Skin of body (tissue), 2 donors: Measurements from ENCODE around the gene PCDHGA1. TPM values are rescaled to one million over a fixed set of nuclear protein-coding genes. Genes with fewer than 3 reads are reported as not detected.

ENCODE experiments used
- DNase-seq: peaks from one replicate; lab custom pipeline; 2025; lab: John Stamatoyannopoulos, UW
- total RNA-seq: library from RNA; depleted of rRNA; stranded (reverse); fragments of >200 nt; gene quantifications from one replicate; pipeline ENCODE4 v1.2.3, GENCODE V29; 2014

The PCDHGA1 gene
- total RNA-seq, 1 donor from 2014 or later = 0.39 TPM

DNA sequence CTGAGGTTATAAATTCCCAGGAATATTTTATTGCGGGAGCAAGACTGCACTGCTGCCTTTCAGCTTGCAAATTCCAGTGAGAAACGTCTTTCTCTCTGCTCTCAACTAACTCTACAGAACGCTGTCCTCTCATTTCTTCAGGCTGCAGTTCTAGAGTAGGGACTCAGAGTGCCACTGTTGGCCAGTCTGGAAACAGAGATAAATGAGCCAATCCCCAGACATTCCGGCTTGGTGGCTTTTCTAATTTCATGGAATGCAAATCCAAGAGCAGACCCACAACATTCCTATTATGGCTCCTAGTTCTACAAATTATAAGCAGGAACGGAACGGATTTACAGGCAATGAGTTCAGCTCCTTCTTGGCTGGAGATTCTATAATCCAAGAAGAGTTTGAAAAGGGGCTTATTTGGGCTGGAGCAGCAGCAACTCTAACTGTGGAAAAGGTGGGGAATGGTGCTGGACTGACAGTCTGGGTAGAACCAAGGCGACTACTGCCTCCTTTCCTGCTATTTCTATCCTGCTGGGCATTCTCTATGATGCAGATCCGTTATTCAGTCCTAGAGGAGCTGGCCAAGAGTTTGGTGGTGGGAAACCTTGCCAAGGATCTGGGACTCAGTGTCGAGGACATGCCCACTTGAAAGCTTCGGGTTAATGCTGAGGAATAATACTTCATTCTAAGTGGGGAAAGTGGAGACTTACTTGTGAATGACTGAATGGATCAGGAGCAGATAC is 109.3 kb downstream of the PCDHGA1 start:
- DNase-seq = no peak

DNA sequence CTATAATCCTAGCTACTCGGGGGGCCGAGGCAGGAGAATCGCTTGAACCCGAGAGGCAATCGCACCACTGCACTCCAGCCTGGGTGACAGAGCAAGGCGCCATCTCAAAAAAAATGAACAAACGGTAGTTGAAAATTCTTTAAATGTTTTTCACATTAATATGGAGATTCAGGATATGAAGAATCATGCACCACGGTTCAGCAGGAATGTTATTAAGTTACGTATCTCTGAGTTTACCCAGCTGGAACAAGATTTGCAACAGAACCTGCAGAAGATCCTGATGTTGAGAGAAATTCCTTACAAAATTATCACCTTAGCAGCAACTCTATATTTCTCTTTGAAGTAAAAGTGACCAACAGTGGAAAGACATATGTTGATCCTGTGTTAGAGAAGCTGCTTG is 110.0 kb downstream of the PCDHGA1 start:
- no peak for DNase-seq

- no peak for DNase-seq
Observed at GRCh38 chr5:141441571-141442170, 111.4 kb downstream of the PCDHGA1 start.

GRCh38 chr5:141465351-141465750 is 135.0 kb downstream of the PCDHGA1 start:
- no peak for DNase-seq

DNA sequence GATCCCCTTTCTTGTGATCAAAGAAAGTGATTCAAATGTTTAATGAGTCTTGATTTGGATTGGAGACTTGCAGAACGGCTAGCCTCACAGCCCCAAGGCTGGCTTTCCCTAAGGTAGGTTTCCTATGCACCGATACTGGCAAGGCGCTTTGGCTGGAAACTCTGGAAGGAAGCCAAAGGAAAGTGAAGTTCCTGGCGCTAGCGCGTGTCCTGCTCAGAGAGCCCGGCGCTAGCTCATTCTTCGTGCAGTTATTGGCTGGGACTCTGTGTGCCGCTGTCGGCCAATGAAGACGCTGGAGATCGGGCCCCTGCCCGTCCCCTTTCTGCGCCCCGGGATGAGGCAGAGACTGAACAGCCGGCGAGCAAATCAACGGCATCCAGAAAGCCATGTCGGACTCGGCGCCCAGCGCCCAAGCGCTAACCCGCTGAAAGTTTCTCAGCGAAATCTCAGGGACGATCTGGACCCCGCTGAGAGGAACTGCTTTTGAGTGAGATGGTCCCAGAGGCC is 145.4 kb downstream of the PCDHGA1 start, which contains the start of gene PCDHGC3:
Gene PCDHGC3 (plus strand): TSS at position 342 of the 507 bp plus-strand sequence. CDS start 151 bp downstream, at position 493.
- peak; percentile 88 for DNase-seq

GRCh38 chr5:141476132-141476911 is 146.0 kb downstream of the PCDHGA1 start:
- peak; percentile 92 for DNase-seq

- DNase-seq = no peak
Observed at GRCh38 chr5:141477044-141477575, 146.8 kb downstream of the PCDHGA1 start.

GRCh38 chr5:141477815-141478214 is 147.5 kb downstream of the PCDHGA1 start:
- DNase-seq = no peak

- no peak for DNase-seq
Observed at GRCh38 chr5:141478321-141478945, 148.1 kb downstream of the PCDHGA1 start.

GRCh38 chr5:141479776-141480175 is 149.5 kb downstream of the PCDHGA1 start:
- no peak for DNase-seq

DNA sequence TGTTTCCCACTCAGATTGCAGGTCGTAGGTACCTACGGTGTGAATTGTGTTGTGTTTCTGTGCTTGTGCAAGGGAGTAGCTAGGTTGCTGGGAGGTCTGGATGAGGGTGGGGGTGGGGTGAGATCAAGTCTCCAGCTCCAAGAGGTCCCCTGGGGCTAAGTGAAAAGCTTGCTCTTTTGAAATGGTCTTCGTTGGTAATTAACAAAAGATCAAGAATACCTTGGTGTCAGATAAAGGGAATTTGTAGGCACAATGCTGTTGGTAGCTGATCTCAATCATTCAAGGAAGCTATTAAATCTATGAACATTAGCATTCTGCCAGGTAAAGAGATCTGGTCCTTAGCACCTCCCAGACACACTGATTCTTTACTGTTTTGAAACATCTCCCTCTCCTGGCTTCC is 153.6 kb downstream of the PCDHGA1 start:
- DNase-seq = no peak

- DNase-seq = peak; percentile 52
Observed at GRCh38 chr5:141484310-141484640, 154.0 kb downstream of the PCDHGA1 start.

GRCh38 chr5:141484641-141485311 is 154.5 kb downstream of the PCDHGA1 start, which contains the start of gene PCDHGC4:
TSS of gene PCDHGC4 (plus strand) at chr5:141485030. CDS start at chr5:141485174, 144 bp downstream.
- DNase-seq = no peak

DNA sequence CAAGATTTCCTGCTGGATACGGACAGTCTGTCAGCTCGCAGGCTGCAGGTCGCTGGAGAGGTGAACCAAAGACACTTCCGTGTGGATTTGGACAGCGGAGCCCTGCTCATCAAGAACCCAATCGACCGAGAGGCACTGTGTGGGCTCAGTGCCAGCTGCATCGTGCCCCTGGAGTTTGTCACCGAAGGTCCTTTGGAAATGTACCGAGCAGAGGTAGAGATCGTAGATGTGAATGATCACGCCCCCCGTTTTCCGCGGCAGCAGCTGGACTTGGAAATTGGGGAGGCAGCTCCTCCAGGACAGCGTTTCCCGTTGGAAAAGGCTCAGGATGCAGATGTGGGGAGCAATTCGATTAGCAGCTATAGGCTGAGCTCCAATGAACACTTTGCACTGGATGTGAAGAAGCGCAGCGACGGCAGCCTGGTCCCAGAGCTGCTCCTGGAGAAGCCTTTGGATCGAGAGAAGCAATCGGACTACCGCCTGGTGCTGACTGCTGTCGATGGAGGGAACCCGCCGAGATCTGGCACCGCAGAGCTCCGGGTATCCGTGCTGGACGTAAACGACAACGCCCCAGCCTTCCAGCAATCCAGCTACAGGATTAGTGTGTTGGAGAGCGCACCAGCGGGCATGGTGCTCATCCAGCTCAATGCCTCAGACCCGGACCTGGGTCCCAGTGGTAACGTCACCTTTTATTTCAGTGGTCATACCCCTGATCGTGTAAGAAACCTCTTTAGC is 155.2 kb downstream of the PCDHGA1 start:
- DNase-seq = no peak

GRCh38 chr5:141486091-141486490 is 155.8 kb downstream of the PCDHGA1 start:
- no peak for DNase-seq

GRCh38 chr5:141487131-141487530 is 156.8 kb downstream of the PCDHGA1 start:
- no peak for DNase-seq

DNA sequence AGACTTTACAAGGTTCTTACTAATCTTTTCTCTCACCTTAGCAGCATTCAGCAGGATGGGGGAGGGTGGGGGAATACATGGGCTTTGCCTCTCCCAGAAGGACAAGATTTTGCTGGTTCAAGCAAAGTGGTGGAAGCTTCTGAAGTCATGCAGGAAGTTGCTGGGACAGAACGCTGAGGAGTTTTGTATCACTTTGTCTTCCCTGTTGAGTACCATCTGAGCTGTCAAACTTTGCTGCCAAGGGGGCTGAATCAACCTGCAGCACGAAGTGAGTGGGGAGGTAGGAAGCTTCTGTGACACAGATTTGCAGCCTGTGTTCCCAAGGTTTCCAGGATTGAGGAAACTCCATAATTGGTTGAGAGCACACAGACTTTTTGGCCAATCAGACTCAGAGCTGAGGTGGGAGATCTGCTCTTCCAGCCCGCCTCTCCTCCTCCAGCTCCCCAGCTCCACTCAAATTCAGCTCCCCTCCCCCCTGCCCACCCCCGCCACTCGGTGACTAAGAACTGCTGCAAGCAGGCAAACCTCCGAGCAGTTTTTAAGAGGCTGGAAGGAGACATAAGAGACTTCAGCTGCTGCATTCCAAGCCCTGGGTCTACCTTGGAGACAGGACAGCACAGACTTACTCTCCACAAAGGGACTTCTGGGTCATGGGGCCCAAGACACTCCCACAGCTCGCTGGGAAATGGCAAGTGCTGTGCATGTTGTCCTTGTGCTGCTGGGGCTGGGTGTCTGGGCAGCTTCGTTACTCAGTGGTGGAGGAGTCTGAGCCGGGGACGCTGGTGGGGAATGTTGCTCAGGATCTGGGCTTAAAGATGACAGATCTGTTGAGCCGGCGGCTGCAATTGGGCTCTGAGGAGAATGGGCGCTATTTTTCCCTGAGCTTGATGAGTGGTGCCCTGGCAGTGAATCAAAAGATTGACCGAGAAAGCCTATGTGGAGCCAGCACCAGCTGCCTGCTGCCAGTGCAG is 158.6 kb downstream of the PCDHGA1 start, which contains the start of gene PCDHGC5:
Gene PCDHGC5 (plus strand): TSS at position 491 of the 971 bp plus-strand sequence. CDS start 160 bp downstream, at position 651.
- no peak for DNase-seq

DNA sequence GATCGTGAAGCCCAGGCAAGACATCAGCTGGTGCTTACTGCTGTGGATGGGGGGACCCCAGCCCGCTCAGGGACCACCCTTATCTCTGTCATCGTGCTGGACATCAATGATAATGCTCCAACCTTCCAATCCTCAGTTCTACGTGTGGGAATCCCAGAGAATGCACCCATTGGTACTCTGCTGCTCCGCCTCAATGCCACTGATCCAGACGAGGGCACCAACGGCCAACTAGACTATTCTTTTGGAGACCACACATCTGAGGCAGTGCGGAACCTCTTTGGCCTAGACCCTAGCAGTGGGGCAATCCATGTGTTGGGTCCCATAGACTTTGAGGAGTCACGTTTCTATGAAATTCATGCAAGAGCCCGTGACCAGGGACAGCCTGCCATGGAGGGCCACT is 159.5 kb downstream of the PCDHGA1 start:
- DNase-seq = no peak

GRCh38 chr5:141490271-141490670 is 160.0 kb downstream of the PCDHGA1 start:
- DNase-seq = no peak
